ENCODE results near the gene PPP2R2C.

The PPP2R2C gene

DNA sequence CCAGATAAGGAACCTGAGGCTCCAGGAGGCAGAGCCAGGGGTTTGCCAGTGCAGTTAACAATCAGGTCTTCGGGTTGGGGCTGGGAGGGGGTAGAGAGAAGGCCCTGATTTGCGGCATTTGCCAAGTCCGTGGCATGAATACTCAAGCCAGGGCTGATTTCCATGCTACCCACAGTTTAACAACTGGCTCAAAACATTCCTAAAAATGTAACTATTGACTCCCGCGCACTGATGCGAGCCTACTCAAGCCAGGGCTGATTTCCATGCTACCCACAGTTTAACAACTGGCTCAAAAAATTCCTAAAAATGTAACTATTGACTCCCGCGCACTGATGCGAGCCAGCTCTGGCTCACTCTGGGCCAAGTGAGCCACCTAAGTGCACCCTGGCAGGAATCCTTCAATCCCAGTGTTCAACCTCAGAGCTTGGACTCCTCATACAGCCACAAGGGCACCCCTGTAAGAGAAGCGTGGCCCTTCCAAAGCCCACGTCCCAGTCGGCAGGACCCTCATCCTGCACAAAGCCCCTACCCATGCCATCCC, 75.6 kb downstream of the PPP2R2C start:
- no peak for DNase-seq (ENCODE audit: low spot score)

DNA sequence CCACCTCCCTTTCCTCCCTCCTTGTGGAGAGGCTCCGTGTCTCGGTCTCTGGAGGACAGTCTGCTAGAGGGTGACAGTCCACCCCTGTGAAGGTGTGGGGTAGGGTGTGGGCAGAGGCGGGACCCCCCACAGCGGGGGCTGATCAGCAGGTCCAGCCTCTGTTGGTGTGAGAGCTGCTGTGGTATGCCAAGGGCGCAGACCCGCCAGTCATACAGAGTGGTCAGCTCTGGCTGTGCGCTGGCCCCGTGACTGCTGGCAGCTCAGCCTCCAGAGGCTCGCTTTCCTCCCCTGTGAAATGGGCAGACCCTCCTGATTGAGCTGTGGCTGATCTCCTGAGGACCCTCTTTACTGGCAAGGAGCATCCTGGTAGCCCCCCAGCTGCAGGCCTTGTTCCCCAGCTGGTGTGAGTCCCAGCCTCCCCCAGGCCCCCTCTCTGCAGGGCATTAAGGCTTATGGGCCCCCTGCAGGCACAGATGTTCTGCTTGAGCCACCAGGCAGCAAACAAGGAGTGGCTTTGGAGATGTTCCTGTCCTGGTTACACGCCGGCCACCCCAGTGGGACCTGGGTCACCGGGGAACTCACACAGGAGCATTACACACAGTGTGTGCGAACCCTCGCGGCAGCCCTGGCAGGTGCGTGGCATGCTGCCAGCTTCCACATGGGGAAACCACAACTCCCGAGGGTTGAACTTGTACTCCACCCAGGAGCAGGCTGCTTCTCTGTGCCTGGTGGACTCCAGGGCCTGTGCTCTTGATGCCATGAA, 76.8 kb downstream of the PPP2R2C start:
- DNase-seq (ENCODE audit: low spot score) = no peak

- DNase-seq (ENCODE audit: low spot score) = no peak
Measured at GRCh38 chr4:6394671-6395081, 77.7 kb downstream of the PPP2R2C start.

- no peak for DNase-seq (ENCODE audit: low spot score)
Measured at GRCh38 chr4:6393544-6394475, 78.6 kb downstream of the PPP2R2C start.

- DNase-seq (ENCODE audit: low spot score) = no peak
Measured at GRCh38 chr4:6393066-6393465, 79.3 kb downstream of the PPP2R2C start.

DNA sequence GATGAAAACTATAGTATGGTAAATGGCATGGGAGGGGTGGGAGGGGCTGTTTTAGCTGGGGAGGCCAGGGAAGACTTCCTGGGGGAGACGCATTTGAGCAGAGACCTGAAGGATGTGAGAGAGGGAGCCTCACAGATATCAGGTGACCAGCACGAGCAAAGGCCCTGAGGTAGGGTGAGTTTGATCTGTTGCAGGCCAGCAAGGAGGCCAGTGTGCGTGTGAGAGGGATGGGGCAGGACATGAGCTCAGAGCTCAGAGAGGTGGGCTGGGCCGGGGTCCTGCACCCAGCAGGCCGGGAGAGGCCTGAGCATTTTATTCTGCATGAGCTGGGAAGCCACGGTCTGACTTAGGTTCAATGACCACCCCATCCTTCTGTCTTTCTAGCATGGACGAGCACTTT, 80.0 kb downstream of the PPP2R2C start:
- no peak for DNase-seq (ENCODE audit: low spot score)

DNA sequence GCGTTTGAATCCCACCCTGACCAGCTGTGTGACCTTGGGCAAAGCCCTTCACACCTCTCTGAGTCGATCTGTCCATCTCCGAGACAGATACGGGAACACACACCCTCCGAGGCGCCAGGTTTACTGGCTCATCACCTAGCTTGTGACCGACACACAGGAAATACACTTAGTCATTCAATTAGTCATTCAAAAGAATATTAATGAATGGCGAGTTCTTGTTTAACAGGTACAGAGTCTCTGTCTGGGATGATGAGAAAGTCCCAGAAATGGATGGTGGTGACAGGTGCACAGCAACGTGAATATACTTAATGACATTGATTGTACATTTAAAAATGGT, 80.6 kb downstream of the PPP2R2C start:
- DNase-seq (ENCODE audit: low spot score) = no peak

DNA sequence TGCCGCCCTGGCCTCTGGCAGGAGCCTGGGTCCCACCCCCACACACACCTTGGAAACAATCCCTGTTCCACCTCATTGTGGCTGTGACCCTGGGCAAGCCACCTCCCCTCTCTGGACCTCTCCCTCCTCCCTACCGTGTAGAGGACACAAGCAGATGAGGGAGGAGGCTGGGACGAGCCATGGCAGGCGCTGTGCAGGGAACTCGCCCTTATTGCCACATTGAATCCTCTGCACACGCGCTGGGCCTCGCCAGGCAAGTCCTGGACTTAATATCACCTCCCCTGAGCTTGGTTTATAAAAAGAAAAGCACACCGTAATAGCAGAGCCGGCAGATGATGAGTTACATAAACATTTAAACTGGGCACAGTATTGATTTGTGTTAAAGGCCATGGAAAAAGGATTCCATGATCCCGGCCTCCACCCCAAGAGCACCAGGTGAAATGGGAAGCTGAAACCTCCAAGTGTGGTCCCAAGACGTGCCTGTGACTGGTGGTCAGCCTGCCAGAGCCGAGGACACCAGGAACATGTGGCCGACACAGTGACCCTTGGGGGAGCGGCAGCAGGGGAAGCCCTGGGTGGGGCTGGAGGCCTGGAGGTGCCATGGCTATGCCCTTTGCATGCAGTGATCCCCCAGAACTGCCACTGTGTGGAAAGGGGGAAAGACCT, 81.1 kb downstream of the PPP2R2C start:
- DNase-seq (ENCODE audit: low spot score) = no peak

- no peak for DNase-seq (ENCODE audit: low spot score)
Measured at GRCh38 chr4:6390356-6390755, 82.1 kb downstream of the PPP2R2C start.

DNA sequence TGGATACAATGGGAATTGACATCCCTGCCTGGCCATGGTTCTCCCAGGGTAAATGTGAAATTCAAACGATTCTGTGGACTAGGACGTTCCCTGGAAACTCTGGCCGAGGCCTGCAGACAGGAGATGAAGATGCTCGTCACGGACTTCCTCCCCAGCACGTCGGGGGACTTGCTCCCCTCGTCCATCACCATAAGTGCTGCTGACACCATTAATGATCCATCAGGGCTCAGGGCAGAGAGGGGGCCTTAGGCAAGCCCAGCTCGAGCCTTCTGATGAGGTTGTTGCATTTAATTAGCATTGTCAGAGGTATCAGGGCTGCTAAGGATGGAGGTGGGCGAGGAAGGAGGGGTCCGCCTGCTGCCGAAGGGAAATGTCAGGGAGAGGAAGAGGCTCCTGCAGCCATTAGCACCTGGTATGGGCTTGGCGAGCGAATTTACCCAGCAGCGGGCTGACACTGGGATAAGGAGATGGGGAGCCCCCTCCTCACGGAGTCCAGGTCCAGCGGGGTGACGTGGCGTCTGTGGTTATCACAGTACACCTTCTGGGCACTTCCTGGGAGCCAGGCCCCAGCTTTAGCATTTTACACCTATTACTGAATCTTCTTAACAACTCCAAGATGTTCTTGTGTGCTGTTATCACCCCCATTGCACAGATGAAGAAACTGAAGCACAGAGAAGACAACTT, 83.1 kb downstream of the PPP2R2C start:
- DNase-seq (ENCODE audit: low spot score) = no peak

DNA sequence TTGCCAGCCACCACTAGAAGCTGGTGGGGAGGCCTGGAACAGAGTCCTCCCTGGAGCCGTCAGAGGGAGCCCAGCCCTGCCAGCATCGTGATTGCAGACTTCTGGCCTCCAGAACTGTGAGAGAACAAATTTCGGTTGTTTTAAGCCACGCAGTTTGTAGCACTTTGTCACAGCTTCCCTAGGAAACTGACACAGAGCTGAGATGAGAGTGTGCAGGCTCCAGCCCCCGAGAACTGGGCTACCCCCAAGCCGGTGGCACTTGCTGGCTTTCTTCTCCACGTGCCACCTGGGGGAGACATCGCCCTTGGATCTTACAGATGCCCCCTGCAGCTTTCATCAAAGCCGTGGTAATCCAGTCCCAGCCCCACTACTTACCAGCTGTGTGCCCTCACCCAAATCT, 83.7 kb downstream of the PPP2R2C start:
- no peak for DNase-seq (ENCODE audit: low spot score)

DNA sequence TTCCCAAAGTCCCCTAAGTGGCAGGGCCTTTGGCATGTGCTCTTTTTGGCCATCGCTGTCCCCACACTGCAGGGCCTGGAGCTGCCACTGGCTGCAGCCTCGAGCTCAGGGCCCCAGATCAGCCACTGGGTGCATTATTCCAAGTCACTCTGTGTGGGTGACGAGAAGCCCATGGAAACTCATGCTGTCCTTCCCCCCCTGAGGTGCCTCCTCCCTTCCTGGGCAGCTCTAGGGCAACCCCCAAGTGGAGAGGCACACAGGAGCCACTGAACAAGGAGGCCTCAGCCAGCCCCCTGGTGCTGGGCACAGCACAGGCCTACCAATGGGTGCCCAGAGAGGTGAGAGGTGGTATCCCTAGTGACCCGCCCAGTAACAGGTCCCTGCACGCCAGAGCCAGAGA, 84.5 kb downstream of the PPP2R2C start:
- no peak for DNase-seq (ENCODE audit: low spot score)

DNA sequence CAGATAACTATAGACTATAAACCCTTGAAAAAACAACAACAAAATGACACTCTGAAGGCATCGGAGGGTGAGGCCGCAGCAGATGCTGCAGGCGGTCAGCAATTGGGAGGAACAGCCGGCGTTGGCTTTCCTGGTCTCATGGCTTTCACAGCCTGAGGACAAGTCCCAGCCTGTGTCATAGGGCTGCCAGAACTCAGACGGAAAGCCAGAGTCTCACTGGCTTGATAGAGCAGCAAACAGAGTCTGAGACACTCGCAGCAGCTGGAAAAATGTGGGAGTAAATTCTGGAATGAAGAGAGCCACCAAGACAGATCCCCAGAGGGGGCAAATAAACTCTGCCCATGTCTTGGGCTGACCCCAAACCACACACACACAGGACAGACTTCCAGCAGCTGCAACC, 86.3 kb downstream of the PPP2R2C start:
- no peak for DNase-seq (ENCODE audit: low spot score)

DNA sequence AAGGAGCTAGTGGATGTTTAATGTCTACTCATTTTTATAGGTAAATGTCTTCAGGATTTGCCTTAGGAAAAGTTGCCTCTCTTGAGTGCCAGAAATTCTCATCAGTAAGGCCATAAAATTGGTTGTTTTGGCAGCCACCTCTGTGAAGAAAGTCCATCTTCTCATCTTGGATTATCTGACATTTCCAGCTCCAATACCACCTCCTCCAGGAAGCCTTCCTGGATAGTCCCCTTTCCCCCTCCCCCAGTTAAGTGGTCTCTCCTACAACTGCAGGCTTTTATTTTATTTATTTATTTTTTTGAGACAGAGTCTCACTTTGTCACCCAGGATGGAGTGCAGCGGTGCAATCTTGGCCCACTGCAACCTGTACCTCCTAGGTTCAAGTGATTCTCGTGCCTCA, 87.1 kb downstream of the PPP2R2C start:
- DNase-seq (ENCODE audit: low spot score) = no peak

DNA sequence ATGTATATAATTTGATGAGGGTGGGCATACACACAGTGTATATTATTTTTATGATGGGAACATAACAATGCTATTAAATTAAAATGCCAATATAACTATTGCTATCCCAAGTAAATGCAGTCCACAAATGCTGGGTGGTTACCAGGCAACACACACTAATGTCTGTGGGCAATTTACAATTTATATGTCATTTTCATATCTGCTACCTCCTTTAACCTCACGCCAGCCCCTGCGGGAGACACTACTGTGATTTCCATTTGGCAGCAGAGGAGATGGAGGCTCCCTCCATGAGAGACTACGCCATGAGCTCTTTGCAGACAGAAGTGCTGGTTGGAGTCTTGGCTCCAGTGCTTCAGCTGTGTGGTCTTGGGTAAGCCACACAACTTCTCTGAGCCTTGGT, 87.9 kb downstream of the PPP2R2C start:
- DNase-seq (ENCODE audit: low spot score) = no peak

DNA sequence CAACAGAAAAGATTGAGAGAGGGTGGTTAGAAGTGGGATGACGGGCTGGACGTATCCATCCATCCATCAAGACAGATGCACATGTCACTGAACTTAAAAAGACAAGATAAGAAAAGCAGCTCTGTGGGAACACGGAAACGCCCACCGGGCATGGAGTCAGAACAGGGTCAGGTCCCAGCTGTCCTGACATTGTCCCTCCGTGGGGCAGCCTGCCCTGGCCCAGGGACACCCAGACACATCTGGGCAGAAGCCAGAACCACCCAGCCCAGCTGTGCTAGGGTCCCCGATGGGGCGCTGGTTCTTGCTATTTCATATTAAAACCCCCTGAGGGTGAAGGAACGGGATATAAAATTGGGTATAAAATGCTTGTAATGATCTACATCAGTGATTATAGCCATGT, 88.5 kb downstream of the PPP2R2C start:
- no peak for DNase-seq (ENCODE audit: low spot score)

GRCh38 chr4:6383009-6383404, 89.4 kb downstream of the PPP2R2C start:
- no peak for DNase-seq (ENCODE audit: low spot score)

DNA sequence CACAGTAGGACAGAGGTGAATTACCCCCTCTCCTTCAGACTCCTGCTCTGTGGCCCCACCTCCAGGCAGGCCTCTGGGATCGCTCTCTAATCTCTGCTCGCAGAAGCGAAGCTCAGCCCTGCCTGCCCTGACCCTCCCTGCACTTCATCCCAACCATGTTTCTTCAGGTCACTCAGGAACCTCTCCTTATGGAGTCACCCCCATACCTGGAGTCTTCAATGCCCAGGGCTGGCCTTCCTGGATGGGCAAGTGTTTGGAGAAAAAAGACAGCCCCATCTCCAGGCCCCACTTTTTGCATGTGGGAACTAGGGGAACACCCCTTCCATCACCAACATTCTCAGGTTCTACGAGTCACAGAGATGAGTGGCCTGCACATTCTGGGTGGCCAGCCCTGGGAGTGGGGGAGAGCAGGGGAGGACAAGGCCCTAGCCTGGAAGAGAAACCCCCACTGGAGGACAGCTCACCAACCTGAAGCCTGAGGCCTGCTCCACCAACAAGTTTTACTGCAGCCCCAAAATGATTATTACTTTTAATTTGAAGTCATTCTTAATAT, 90.8 kb downstream of the PPP2R2C start:
- DNase-seq (ENCODE audit: low spot score) = no peak

- DNase-seq (ENCODE audit: low spot score) = no peak
Measured at GRCh38 chr4:6380746-6381410, 91.5 kb downstream of the PPP2R2C start.

- no peak for DNase-seq (ENCODE audit: low spot score)
Measured at GRCh38 chr4:6379767-6380745, 92.4 kb downstream of the PPP2R2C start.

Data from AG08395 (cell line).